ENCODE data around the gene NEAT1. TPM values are rescaled to one million over a fixed set of nuclear protein-coding genes. Genes with fewer than 3 reads are reported as not detected.

Gene NEAT1
- total RNA-seq, 1 experiment from 2014 or later = 74.7 TPM

DNA sequence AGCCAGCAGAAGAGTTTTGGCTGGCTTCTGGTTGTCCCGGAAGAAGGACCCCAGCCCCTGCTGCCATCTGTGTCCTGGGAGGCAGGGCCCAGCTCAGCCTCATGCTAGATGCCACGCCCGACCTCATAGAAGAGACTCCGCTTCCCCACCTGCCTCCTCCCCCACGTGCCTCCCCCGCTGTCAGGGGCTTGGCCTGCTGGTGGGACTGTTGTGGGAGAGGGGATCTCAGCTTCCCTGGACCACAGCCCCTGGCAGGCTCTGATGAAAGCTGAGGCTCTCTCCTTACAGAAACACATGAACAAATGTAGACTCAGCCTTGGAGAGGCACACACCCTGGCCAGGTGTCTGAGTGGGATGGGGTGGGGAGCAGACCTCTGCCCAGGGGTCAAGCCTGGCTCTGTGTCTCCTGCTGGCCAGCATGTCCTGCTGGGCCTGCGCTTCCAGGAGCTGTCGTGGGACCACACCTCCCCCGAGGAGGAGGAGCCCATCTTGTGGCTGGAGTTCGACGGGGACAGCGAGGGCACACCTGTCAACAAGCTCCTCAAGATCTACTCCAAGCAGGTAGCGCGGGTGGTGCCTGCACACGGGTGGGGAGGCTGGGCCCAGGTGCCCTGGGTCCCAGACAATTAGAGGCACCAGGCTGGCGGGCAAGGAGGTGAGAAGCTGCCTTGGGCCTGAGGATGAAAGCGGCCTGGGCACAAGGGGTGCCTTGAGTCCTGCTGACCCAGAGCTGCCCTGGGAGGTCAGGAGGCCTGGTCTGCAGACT is 22.1 kb upstream of the NEAT1 start:
- H3K9ac ChIP-seq (ENCODE audit: low read length) = no peak overlapping the region
- no peaks in the 10 kb centered on the region for H3K9me2 ChIP-seq (replicated peaks; ENCODE audit: insufficient read depth, low read length)
- no peak overlapping the region for H3K27ac ChIP-seq (ENCODE audit: low read length)
- H2AFZ ChIP-seq (ENCODE audit: low read length) = no peak overlapping the region
- no peaks in the 10 kb centered on the region for H3K9me3 ChIP-seq (ENCODE audit: low read length)
- H3K4me2 ChIP-seq (ENCODE audit: low read depth, low read length, poor library complexity, severe bottlenecking) = no peak overlapping the region
- no peaks in the 10 kb centered on the region for H3K79me2 ChIP-seq (ENCODE audit: low read length)
- H3K36me3 ChIP-seq (ENCODE audit: insufficient read depth, low read length) = peaks cover 11% of the 10 kb centered on the region; the same call in 1 of the 2 replicates
- no peaks in the 10 kb centered on the region for H4K20me1 ChIP-seq (ENCODE audit: insufficient read depth, low read depth, low read length)
- H3K4me1 ChIP-seq (ENCODE audit: low read length) = peaks cover 33% of the 10 kb centered on the region
- DNase-seq = no peak
- H3K4me3 ChIP-seq (ENCODE audit: low read length) = no peak overlapping the region
- no peaks in the 10 kb centered on the region for H3K27me3 ChIP-seq (ENCODE audit: low read length)

DNA sequence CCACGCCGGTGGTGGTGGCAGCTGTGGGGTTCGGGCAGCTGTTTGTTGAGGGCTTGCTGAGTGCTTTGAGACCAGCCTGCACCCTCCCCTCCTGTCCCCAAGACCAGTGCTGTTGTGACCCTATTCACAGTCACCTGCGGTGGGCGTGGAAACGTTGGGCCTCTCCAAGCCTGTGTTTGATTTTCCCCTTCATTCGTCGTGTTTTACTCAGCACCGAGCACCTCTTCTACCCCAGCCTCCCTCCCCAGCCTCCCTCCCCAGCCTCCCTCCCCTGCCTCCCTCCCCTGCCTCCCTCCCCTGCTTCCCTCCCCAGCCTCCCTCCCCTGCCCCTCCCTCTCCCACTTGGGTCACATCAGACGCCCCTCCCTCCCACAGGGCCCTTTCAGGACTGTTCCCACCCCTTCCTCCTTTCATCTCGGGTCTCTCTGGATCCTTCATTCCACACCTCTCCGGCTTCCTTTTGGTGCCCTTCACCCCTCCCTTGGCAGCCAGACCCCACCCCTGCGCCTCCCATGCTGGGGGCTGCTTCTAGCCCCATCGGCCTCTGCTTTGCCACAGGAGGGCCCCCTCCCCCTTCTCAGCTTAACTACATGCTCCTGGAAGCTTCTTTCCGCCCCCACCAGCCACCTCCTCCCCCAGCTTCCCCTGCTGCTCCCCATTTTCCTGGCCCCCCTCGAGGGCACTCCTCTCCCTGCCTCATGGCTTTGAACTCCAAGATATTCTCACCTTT is 21.4 kb upstream of the NEAT1 start:
- Histone ChIP-seq H3K27ac (ENCODE audit: low read length) (peak overlapping the region; percentile 49), H3K9me3 (ENCODE audit: low read length) (no peaks in the 10 kb centered on the region), H2AFZ (ENCODE audit: low read length) (no peak overlapping the region), H3K9ac (ENCODE audit: low read length) (no peak overlapping the region), H3K79me2 (ENCODE audit: low read length) (no peaks in the 10 kb centered on the region), H3K9me2 (replicated peaks; ENCODE audit: insufficient read depth, low read length) (no peaks in the 10 kb centered on the region), H3K4me1 (ENCODE audit: low read length) (peaks cover 33% of the 10 kb centered on the region), H4K20me1 (ENCODE audit: insufficient read depth, low read depth, low read length) (no peaks in the 10 kb centered on the region), H3K36me3 (ENCODE audit: insufficient read depth, low read length) (peaks cover 11% of the 10 kb centered on the region; the same call in 1 of the 2 replicates), H3K4me2 (ENCODE audit: low read depth, low read length, poor library complexity, severe bottlenecking) (no peak overlapping the region), H3K4me3 (ENCODE audit: low read length) (no peak overlapping the region), H3K27me3 (ENCODE audit: low read length) (no peaks in the 10 kb centered on the region)
- DNase-seq = no peak

GRCh38 chr11:65401803-65402248 is 20.8 kb upstream of the NEAT1 start:
- Histone ChIP-seq H3K36me3 (ENCODE audit: insufficient read depth, low read length) (peaks cover 11% of the 10 kb centered on the region; the same call in 1 of the 2 replicates), H3K9ac (ENCODE audit: low read length) (no peak overlapping the region), H3K27ac (ENCODE audit: low read length) (peak overlapping the region; percentile 95), H2AFZ (ENCODE audit: low read length) (no peak overlapping the region), H3K4me1 (ENCODE audit: low read length) (peaks cover 33% of the 10 kb centered on the region), H3K27me3 (ENCODE audit: low read length) (no peaks in the 10 kb centered on the region), H3K9me2 (replicated peaks; ENCODE audit: insufficient read depth, low read length) (no peaks in the 10 kb centered on the region), H3K9me3 (ENCODE audit: low read length) (no peaks in the 10 kb centered on the region), H3K4me2 (ENCODE audit: low read depth, low read length, poor library complexity, severe bottlenecking) (no peak overlapping the region), H4K20me1 (ENCODE audit: insufficient read depth, low read depth, low read length) (no peaks in the 10 kb centered on the region), H3K4me3 (ENCODE audit: low read length) (no peak overlapping the region), H3K79me2 (ENCODE audit: low read length) (no peaks in the 10 kb centered on the region)
- DNase-seq = no peak

DNA sequence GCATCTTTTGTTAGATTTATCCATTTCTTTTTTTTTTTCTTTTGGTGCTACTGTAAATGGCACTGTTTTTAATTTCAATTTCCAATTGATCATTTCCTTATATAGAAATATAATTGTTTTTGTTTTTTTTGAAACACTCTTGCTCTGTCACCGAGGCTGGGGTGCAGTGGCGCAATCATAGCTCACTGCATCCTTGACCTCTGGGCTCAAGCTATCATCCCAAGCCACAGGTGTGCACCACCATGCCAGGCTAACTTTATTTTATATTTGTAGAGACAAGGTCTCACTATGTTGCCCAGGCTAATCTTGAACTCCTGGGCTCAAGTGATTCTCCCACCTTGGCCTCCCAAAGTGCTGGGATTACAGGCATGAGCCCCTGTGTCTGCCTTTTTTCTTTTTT is 19.8 kb upstream of the NEAT1 start:
- Histone ChIP-seq H3K79me2 (ENCODE audit: low read length) (no peaks in the 10 kb centered on the region), H3K9me3 (ENCODE audit: low read length) (no peaks in the 10 kb centered on the region), H3K27me3 (ENCODE audit: low read length) (no peaks in the 10 kb centered on the region), H3K4me1 (ENCODE audit: low read length) (peaks cover 39% of the 10 kb centered on the region), H3K4me2 (ENCODE audit: low read depth, low read length, poor library complexity, severe bottlenecking) (no peak overlapping the region), H4K20me1 (ENCODE audit: insufficient read depth, low read depth, low read length) (no peaks in the 10 kb centered on the region), H3K9ac (ENCODE audit: low read length) (no peak overlapping the region), H3K9me2 (replicated peaks; ENCODE audit: insufficient read depth, low read length) (no peaks in the 10 kb centered on the region), H3K27ac (ENCODE audit: low read length) (peak overlapping the region; percentile 95), H3K36me3 (ENCODE audit: insufficient read depth, low read length) (peaks cover 11% of the 10 kb centered on the region; the same call in 1 of the 2 replicates), H3K4me3 (ENCODE audit: low read length) (no peak overlapping the region), H2AFZ (ENCODE audit: low read length) (no peak overlapping the region)
- no peak for DNase-seq

DNA sequence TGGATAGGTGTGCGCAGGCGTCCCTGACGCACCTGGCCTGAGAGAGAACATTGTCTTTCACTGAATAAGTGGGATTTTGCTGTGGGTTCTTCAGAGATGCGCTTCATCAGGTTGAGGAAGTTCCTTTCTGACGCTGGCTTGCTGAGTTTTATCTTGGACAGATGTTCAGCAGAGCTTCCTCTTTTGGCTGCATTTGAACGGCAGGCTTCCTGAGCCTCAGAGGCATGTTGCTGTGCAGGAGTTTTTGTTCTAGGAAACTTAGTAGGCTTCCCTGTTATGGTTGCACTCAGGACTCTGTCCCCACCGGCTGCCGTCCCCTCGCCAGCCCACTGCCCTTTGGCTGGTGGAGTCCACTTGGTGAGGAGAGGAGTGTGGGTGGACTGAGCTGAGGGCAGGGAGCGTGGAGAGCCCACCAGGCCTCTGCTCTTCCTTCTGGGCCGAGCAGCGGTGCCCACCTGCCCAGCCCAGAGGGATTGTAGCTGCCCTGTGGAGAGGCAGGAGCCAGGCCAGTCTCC is 18.9 kb upstream of the NEAT1 start:
- Histone ChIP-seq H4K20me1 (ENCODE audit: insufficient read depth, low read depth, low read length) (no peaks in the 10 kb centered on the region), H3K9ac (ENCODE audit: low read length) (peak overlapping the region; percentile 63), H3K9me3 (ENCODE audit: low read length) (no peaks in the 10 kb centered on the region), H2AFZ (ENCODE audit: low read length) (no peak overlapping the region), H3K9me2 (replicated peaks; ENCODE audit: insufficient read depth, low read length) (no peaks in the 10 kb centered on the region), H3K4me3 (ENCODE audit: low read length) (peak overlapping the region; percentile 37; the same call in 1 of the 2 replicates), H3K27ac (ENCODE audit: low read length) (peak overlapping the region; percentile 95), H3K27me3 (ENCODE audit: low read length) (no peaks in the 10 kb centered on the region), H3K4me2 (ENCODE audit: low read depth, low read length, poor library complexity, severe bottlenecking) (peak overlapping the region; percentile 60), H3K4me1 (ENCODE audit: low read length) (peaks cover 48% of the 10 kb centered on the region), H3K36me3 (ENCODE audit: insufficient read depth, low read length) (peaks cover 15% of the 10 kb centered on the region; the same call in 1 of the 2 replicates), H3K79me2 (ENCODE audit: low read length) (no peaks in the 10 kb centered on the region)
- DNase-seq = peak; percentile 93

DNA sequence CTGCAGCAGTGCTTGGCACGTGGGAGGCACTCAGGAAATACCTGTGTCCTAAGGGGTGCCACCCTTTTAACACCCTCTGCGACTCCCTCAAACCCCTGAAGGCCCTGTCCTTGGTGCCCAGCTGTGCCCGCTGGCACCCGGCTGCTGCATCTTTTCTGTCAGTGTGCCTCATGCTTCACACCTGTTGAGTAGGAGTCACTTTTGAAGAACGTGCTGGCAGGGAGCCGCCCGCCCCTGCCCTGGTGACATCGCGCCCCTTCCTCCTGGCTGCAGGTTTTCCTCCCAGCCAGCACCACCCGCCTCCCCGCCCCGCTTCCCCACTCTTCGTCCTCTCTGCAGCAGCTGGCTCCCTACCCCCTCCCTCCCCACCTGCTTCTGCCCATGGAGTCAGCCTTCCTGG is 18.4 kb upstream of the NEAT1 start:
- Histone ChIP-seq H2AFZ (ENCODE audit: low read length) (no peak overlapping the region), H3K4me3 (ENCODE audit: low read length) (peak overlapping the region; percentile 37; the same call in 1 of the 2 replicates), H3K27me3 (ENCODE audit: low read length) (no peaks in the 10 kb centered on the region), H3K79me2 (ENCODE audit: low read length) (no peaks in the 10 kb centered on the region), H3K4me1 (ENCODE audit: low read length) (peaks cover 48% of the 10 kb centered on the region), H3K27ac (ENCODE audit: low read length) (peak overlapping the region; percentile 95), H3K9me2 (replicated peaks; ENCODE audit: insufficient read depth, low read length) (no peaks in the 10 kb centered on the region), H4K20me1 (ENCODE audit: insufficient read depth, low read depth, low read length) (no peaks in the 10 kb centered on the region), H3K36me3 (ENCODE audit: insufficient read depth, low read length) (peaks cover 15% of the 10 kb centered on the region; the same call in 1 of the 2 replicates), H3K4me2 (ENCODE audit: low read depth, low read length, poor library complexity, severe bottlenecking) (peak overlapping the region; percentile 60), H3K9me3 (ENCODE audit: low read length) (no peaks in the 10 kb centered on the region), H3K9ac (ENCODE audit: low read length) (peak overlapping the region; percentile 63)
- DNase-seq = peak; percentile 62

GRCh38 chr11:65404638-65405339 is 17.8 kb upstream of the NEAT1 start:
- Histone ChIP-seq H3K27me3 (ENCODE audit: low read length) (no peaks in the 10 kb centered on the region), H3K79me2 (ENCODE audit: low read length) (no peaks in the 10 kb centered on the region), H3K9ac (ENCODE audit: low read length) (peak overlapping the region; percentile 63), H3K4me2 (ENCODE audit: low read depth, low read length, poor library complexity, severe bottlenecking) (peak overlapping the region; percentile 60), H3K9me2 (replicated peaks; ENCODE audit: insufficient read depth, low read length) (no peaks in the 10 kb centered on the region), H3K9me3 (ENCODE audit: low read length) (no peaks in the 10 kb centered on the region), H3K27ac (ENCODE audit: low read length) (peak overlapping the region; percentile 95), H3K4me3 (ENCODE audit: low read length) (no peak overlapping the region), H3K4me1 (ENCODE audit: low read length) (peaks cover 48% of the 10 kb centered on the region), H3K36me3 (ENCODE audit: insufficient read depth, low read length) (peaks cover 18% of the 10 kb centered on the region; the same call in 1 of the 2 replicates), H2AFZ (ENCODE audit: low read length) (no peak overlapping the region), H4K20me1 (ENCODE audit: insufficient read depth, low read depth, low read length) (no peaks in the 10 kb centered on the region)
- DNase-seq = no peak
